Measurements from ENCODE around the gene CAPN11.

Gene CAPN11

DNA sequence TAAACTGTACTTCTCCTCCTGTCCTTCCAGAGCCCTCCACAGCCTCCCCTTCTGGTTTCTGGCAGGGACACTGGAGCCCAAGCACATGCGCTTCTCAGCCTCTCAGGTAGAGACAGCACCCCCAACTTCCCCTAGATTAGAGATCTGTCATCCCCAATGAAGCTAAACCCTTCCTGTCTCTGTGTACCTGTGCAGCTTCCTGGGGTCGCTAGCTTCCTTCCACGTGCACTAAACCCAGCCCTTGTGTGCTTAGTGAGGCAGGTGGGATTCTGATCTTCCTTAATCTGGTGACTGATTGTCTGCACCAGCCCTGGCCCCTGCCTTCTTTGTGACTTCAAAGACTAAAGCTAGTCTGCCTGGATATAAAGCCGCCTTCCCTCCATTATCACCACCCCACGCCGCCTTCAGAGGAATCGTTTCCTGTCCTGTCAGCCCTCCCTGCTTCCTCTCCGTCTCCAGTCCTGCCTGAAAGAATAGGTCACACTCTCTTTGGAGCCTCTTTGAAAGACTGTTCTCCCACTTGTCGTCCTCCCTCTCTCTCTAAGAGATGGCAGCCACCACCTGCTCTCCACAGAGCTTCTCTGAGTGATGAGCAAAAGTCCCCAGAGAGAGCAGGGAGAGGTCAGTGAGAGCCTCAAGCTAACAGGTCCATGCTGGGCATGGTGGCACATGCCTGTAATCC is 27.5 kb downstream of the CAPN11 start:
- no peak overlapping the region for H3K9ac ChIP-seq (ENCODE audit: low read length)
- TF ChIP-seq, protein P1, sequence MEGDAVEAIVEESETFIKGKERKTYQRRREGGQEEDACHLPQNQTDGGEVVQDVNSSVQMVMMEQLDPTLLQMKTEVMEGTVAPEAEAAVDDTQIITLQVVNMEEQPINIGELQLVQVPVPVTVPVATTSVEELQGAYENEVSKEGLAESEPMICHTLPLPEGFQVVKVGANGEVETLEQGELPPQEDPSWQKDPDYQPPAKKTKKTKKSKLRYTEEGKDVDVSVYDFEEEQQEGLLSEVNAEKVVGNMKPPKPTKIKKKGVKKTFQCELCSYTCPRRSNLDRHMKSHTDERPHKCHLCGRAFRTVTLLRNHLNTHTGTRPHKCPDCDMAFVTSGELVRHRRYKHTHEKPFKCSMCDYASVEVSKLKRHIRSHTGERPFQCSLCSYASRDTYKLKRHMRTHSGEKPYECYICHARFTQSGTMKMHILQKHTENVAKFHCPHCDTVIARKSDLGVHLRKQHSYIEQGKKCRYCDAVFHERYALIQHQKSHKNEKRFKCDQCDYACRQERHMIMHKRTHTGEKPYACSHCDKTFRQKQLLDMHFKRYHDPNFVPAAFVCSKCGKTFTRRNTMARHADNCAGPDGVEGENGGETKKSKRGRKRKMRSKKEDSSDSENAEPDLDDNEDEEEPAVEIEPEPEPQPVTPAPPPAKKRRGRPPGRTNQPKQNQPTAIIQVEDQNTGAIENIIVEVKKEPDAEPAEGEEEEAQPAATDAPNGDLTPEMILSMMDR (IDR thresholded peaks at IDR 0.05; ENCODE audit: low read depth, low read length) = no peak
- TF ChIP-seq EZH2phosphoT487 (IDR thresholded peaks at IDR 0.05; ENCODE audit: low read depth) = no peak
- H3K9me3 ChIP-seq (ENCODE audit: insufficient read depth, low read length) = no peaks in the 10 kb centered on the region
- H2AFZ ChIP-seq (ENCODE audit: low read depth, low read length) = peak overlapping the region; percentile 12; the same call in 1 of the 2 replicates
- H3K4me1 ChIP-seq (ENCODE audit: low read length) = peaks cover 32% of the 10 kb centered on the region
- no peak overlapping the region for H3K4me3 ChIP-seq (ENCODE audit: low read length)
- no peaks in the 10 kb centered on the region for H3K79me2 ChIP-seq (ENCODE audit: low read length)
- H3K4me2 ChIP-seq (ENCODE audit: low read length) = peak overlapping the region; percentile 15
- no peaks in the 10 kb centered on the region for H3K36me3 ChIP-seq (replicated peaks; ENCODE audit: low read depth, low read length)
- peaks cover 14% of the 10 kb centered on the region; the same call in 1 of the 2 replicates for H3K27me3 ChIP-seq (ENCODE audit: low read depth, low read length)
- no peak overlapping the region for H3K27ac ChIP-seq (ENCODE audit: low read length)
- H4K20me1 ChIP-seq (ENCODE audit: insufficient read depth, low read length) = no peaks in the 10 kb centered on the region

DNA sequence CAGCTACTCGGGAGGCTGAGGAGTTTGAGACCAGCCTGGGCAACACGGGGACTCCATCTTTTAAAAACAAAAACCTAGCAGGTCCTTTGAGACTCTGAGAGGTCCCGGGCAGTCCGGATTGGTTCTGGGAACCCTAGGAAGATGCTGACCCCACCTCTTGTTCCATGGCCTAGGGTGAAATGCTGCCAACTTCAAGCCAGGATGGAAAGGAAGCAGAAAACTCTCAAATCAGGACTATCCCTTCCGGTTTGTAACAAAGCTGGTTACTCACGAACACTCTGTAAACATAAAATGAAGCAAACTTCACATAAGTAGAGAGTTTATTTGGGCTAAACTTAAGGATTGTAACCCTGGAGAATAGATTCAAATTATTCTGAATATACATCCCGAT is 28.0 kb downstream of the CAPN11 start:
- Histone ChIP-seq H3K79me2 (ENCODE audit: low read length) (no peaks in the 10 kb centered on the region), H2AFZ (ENCODE audit: low read depth, low read length) (peak overlapping the region; percentile 12; the same call in 1 of the 2 replicates), H3K27ac (ENCODE audit: low read length) (no peak overlapping the region), H3K4me3 (ENCODE audit: low read length) (no peak overlapping the region), H4K20me1 (ENCODE audit: insufficient read depth, low read length) (no peaks in the 10 kb centered on the region), H3K9me3 (ENCODE audit: insufficient read depth, low read length) (no peaks in the 10 kb centered on the region), H3K9ac (ENCODE audit: low read length) (no peak overlapping the region), H3K4me2 (ENCODE audit: low read length) (no peak overlapping the region), H3K36me3 (replicated peaks; ENCODE audit: low read depth, low read length) (no peaks in the 10 kb centered on the region), H3K4me1 (ENCODE audit: low read length) (peaks cover 37% of the 10 kb centered on the region), H3K27me3 (ENCODE audit: low read depth, low read length) (peaks cover 14% of the 10 kb centered on the region; the same call in 1 of the 2 replicates)
- TF ChIP-seq EZH2phosphoT487 (IDR thresholded peaks at IDR 0.05; ENCODE audit: low read depth) = no peak
- TF ChIP-seq, protein P1 (IDR thresholded peaks at IDR 0.05; ENCODE audit: low read depth, low read length) = no peak

DNA sequence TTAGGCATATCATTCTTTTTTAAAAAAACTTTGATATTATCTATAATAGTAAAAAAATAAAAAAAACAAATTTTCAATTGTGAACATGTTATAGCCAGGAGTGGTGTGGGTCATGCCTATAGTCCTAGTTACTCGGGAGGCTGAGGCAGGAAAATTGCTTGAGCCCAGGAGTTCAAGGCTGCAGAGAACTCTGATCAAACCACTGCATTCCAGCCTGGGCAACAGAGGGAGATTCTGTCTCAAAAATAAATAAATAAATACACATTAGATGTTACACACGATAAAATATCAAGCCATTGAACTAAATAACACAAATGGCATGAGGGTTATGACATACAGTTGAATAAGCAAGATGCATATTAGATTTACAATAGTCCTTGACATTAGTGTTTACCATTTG is 30.2 kb downstream of the CAPN11 start:
- Histone ChIP-seq H3K27me3 (ENCODE audit: low read depth, low read length) (peaks cover 17% of the 10 kb centered on the region; the same call in 1 of the 2 replicates), H3K9me3 (ENCODE audit: insufficient read depth, low read length) (no peaks in the 10 kb centered on the region), H3K27ac (ENCODE audit: low read length) (no peak overlapping the region), H3K36me3 (replicated peaks; ENCODE audit: low read depth, low read length) (no peaks in the 10 kb centered on the region), H3K9ac (ENCODE audit: low read length) (no peak overlapping the region), H3K4me3 (ENCODE audit: low read length) (no peak overlapping the region), H2AFZ (ENCODE audit: low read depth, low read length) (no peak overlapping the region), H4K20me1 (ENCODE audit: insufficient read depth, low read length) (no peaks in the 10 kb centered on the region), H3K4me2 (ENCODE audit: low read length) (no peak overlapping the region), H3K4me1 (ENCODE audit: low read length) (peaks cover 48% of the 10 kb centered on the region), H3K79me2 (ENCODE audit: low read length) (no peaks in the 10 kb centered on the region)
- TF ChIP-seq EZH2phosphoT487 (IDR thresholded peaks at IDR 0.05; ENCODE audit: low read depth) = no peak
- TF ChIP-seq, protein P1 (IDR thresholded peaks at IDR 0.05; ENCODE audit: low read depth, low read length) = no peak

DNA sequence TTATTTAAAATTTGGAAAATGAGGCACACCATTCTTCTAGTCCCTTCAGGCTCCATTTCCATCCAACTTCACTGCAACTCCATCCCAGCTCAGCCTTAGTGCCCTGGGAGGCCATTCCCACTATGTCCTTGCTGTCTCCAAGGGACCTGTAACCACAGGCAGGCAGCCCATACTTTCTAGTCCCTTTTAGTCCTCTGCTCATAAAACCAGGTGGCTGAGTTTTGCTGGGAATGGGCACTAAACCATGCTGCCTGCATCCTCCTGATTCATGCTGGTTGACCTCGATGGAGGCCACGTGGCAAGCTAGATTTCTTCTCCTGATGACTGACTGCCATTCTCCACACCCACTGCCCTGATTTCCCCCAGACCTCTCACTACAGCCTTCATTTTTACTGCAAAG is 30.6 kb downstream of the CAPN11 start:
- Histone ChIP-seq H3K9ac (ENCODE audit: low read length) (no peak overlapping the region), H3K4me1 (ENCODE audit: low read length) (peaks cover 48% of the 10 kb centered on the region), H3K9me3 (ENCODE audit: insufficient read depth, low read length) (no peaks in the 10 kb centered on the region), H4K20me1 (ENCODE audit: insufficient read depth, low read length) (no peaks in the 10 kb centered on the region), H3K4me2 (ENCODE audit: low read length) (no peak overlapping the region), H3K36me3 (replicated peaks; ENCODE audit: low read depth, low read length) (no peaks in the 10 kb centered on the region), H3K79me2 (ENCODE audit: low read length) (no peaks in the 10 kb centered on the region), H3K27ac (ENCODE audit: low read length) (no peak overlapping the region), H3K4me3 (ENCODE audit: low read length) (no peak overlapping the region), H2AFZ (ENCODE audit: low read depth, low read length) (no peak overlapping the region), H3K27me3 (ENCODE audit: low read depth, low read length) (peaks cover 16% of the 10 kb centered on the region)
- TF ChIP-seq, protein P1 (IDR thresholded peaks at IDR 0.05; ENCODE audit: low read depth, low read length) = no peak
- no peak for TF ChIP-seq EZH2phosphoT487 (IDR thresholded peaks at IDR 0.05; ENCODE audit: low read depth)

All from OCI-LY3 (cell line).